OCI-LY7 (cell line): ENCODE results near the gene ARF3.

Experiments used
- CTCF ChIP-seq: fragments of 200-600 bp; sonication (generic); conservative IDR thresholded peaks from 2 replicates; pipeline ENCODE4 v1.5.1; 2014; ENCODE audit warnings: mild to moderate bottlenecking, antibody characterized with exemption, low read length, moderate library complexity, mixed read lengths
- EZH2phosphoT487 ChIP-seq: fragments of 200-600 bp; sonication (generic); IDR thresholded peaks from 2 replicates; pipeline ENCODE4 v1.6.1; 2018; ENCODE audit warnings: low read depth, borderline replicate concordance, mild to moderate bottlenecking, mixed run types, antibody characterized with exemption, low read length, moderate library complexity, mixed read lengths

GRCh38 chr12:48924617-48925303, 32.5 kb downstream of the ARF3 start:
- TF ChIP-seq CTCF (peak; percentile 91), EZH2phosphoT487 (no peak)
